ENCODE data around the gene ZC3H7A.
A peak's percentile ranks its signal among the peaks of the same experiment; 100 is the strongest.
"Not testable (repeated sequence)": the region's sequence is repeated elsewhere in the genome, so short reads cannot be mapped to it uniquely, and the experiment has no call there.

Gene ZC3H7A, protein sequence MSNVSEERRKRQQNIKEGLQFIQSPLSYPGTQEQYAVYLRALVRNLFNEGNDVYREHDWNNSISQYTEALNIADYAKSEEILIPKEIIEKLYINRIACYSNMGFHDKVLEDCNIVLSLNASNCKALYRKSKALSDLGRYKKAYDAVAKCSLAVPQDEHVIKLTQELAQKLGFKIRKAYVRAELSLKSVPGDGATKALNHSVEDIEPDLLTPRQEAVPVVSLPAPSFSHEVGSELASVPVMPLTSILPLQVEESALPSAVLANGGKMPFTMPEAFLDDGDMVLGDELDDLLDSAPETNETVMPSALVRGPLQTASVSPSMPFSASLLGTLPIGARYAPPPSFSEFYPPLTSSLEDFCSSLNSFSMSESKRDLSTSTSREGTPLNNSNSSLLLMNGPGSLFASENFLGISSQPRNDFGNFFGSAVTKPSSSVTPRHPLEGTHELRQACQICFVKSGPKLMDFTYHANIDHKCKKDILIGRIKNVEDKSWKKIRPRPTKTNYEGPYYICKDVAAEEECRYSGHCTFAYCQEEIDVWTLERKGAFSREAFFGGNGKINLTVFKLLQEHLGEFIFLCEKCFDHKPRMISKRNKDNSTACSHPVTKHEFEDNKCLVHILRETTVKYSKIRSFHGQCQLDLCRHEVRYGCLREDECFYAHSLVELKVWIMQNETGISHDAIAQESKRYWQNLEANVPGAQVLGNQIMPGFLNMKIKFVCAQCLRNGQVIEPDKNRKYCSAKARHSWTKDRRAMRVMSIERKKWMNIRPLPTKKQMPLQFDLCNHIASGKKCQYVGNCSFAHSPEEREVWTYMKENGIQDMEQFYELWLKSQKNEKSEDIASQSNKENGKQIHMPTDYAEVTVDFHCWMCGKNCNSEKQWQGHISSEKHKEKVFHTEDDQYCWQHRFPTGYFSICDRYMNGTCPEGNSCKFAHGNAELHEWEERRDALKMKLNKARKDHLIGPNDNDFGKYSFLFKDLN

DNA sequence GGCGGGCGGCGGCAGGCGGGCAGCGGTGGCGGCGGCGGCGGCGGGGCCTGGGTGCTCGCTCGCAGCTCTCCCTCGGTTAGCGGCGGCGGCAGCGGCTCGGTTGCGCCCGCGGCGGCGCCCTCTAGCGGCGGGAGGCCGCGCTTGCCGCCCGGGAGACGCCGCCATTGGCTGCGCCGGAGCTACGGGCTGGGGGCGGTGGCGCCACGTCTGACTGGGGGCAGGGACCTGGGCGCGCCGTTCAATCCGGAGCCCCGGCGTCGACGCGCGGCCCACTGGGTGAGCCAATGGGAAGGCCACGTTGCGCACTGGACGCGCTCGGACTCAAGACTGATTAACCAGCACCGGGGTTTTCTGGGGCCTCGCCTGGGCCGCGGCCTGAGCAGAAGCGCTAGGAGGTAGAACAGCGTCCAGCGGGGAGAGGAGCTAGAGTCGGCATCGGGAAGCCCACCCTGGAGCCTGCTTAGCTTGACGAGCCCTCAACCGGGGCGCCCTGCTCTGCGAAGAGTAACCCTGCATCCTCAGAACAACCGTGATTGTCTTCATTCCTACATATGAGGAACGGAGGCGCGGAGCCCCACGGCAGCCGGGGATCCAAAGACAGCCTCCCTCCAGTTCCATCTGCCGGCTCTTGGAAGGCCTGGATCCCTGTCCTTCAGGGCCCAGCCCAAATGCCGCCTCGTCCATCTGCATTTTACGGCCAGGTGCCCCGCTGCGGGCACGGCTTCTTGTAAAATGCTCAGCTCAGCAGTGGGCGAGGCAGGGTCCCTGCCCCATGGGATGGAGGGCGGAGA lies at the start of gene ZC3H7A:
ZC3H7A (minus strand) TSS at position 93 of the 791 bp plus-strand sequence. CDS start 14,904 bp downstream, outside the sequence.
- peak; percentile 98 for DNase-seq (ENCODE audit: low spot score)

DNA sequence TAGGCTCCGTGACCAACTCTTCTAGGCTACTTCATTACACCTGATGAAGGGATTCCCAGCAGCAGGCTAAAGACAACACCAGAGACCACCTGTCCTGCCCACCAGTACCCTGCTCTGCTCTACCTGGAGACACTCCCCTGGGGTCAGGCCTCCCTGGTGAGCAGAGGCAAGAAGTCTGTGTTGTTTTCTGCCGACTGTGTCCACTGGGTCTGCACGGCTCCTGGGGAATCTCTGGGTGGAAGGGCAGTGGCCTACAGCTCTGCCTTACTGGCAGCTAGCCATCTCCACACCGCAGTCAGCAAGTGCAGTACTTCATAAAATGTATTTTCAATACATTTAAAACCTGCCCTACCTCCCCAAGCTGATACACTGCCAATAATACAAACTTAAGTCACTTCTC lies 47.4 kb upstream of the ZC3H7A start:
- DNase-seq (ENCODE audit: low spot score), result no peak

DNA sequence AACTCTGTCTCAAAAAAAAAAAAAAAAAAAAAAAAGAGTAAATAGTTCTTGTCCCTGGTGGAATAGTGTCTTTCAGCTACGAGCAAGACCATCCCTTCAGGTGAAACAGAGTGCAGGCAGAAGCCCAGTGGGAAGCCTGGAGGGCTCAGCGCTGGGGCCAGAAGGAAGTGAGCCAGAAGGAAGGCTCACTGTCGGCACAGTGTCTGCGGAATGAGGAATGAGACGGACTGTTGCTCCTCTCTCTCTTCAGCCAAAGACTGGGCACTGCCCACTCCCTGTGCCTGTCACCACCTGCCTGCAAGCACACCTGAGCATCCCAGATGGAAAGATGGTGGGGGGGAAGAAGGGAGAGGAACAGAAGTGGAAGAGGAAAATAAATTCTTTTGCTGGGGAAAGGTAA lies 46.8 kb upstream of the ZC3H7A start:
- no peak for DNase-seq (ENCODE audit: low spot score)

DNA sequence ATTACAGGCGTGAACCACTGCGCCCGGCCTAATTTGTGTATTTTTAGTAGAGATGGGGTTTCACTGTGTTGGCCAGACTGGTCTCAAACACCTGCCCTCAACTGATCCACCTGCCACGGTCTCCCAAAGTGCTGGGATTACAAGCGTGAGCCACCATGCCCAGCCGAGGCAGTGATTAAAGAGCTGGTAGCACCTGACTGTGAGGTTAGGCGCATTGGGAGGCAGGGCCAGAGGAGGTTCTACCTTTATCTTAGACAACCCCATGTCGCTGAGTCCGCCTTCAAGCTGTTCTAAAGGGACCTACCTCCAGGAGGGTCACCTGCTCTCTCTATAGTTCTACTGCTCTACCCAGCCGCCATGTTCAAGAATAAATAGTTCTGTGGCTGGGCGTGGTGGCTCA lies 46.1 kb upstream of the ZC3H7A start:
- DNase-seq (ENCODE audit: low spot score), result no peak

DNA sequence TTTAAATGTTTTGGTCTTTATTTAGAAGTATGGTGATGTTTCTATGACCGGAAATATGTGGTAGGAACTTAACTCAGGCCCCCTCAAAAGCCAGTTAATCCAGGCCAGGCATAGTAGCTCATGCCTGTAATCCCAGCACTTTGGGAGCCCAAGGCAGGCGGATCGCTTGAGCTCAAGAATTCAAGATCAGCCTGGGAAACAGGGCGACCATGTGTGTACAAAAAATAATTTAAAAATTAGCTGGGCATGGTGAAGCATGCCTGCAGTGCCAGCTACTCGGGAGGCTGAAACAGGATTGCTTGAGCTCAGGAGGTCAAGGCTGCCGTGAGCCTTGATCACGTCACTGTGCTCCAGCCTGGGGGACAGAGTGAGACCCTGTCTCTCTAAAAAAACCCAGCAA lies 44.0 kb upstream of the ZC3H7A start:
- DNase-seq (ENCODE audit: low spot score), result no peak

DNA sequence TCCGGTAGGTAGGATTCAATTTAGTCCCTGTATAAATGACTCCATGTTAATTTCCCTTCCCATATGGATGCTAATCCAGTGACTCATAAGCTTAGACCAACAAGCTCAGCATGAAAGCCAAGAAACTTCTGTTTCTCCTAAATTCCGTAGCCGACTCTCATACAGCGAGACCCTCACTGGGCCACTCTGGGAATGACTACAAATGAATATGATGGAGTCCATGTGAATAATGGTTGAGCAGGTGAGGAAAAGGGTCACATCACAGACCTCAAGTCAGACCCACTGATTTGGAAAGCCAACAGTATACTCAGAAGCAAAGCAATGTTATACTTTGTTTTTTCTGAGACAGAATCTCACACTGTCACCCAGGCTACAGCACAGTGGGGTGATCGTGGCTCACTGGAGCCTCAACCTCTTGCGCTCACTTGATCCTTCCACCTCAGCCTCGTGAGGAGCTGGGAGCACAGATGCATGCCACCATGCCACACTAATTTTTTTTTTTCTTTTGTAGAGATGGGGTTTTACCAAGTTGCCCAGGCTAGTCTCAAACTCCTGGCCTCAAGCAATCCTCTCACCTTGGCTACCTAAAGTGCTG lies 39.7 kb upstream of the ZC3H7A start:
- peak; percentile 74 for DNase-seq (ENCODE audit: low spot score)

DNA sequence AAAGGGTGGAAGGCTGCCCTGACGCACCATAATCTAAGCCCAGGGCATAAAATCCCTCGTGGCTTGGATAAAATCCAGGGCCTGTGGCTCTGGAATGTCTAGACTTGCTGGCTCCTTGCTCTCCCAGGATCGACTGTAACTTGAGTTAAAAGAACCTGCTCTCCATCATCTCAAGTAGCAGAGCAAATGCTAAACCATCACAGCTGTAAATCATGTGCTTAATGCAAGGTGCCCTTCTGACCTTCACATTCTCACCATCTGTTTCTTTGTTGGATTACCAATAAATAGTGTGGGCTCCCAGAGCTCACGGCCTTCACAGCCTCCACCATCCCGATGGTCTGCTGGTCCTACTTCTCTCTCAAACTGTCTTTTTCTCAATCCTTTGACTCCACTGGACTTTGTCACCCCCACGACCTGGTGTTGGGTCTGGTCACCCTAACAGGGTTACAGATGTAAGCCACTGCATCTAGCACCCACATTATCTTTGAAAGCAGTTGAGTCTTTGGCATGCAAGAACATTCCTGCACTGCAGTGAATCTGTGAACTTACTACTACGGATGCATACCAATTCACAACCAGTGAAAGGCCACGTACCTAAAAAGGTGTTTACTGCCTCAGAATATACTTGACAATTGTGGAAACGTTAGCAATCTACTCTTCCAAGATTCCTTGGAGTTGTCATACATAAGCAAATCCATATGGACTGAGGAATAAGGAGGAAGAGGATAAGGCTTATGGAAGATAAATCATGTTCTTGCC lies 39.0 kb upstream of the ZC3H7A start:
- DNase-seq (ENCODE audit: low spot score), result no peak

DNA sequence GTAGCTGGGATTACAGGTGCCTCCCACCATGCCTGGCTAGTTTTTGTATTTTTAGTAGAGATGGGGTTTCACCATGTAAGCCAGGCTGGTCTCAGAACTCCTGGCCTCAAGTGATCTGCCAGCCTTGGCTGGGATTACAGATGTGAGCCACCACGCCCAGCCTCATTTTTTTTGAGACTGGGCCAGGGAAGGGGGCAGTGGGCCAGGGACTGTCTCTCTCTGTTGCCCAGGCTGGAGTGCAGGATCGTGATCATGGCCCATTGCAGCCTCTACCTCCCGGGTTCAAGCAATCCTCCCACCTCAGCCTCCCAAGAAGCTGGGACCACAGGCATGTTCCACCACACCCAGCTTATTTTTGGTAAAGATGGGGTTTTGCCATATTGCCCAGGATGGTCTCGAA lies 38.3 kb upstream of the ZC3H7A start:
- no peak for DNase-seq (ENCODE audit: low spot score)

DNA sequence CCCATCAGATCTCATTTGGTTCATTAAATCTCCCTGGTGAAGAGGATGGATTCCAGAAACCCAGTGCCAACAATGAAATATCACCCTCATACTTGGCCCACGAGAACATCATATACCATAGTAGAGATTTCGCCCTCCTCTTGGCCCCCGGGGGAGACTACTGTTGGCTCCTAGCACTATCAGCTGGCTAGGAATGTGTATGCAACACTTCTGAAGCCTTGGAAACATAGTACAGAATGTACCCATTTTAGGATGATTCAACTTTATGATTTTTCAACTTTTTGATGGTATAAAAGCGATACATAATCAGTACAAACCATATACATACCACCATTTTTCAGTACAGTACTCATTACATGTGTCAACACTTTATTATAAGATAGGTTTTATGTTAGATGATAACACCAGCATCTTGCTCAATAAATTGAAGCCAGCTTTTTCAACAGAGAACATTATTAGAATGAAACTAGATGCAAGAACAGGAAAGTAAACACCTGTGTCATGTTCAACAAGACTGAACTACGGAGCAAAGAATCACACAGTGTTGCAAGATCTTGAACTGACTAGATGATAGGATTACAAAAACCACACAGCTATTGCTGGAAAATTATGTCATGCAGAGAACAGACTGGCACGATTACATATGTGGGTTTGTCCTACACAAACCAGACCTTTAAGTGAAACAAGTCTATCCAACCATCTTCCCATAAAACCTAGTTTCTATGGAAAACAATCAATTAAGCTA lies 37.1 kb upstream of the ZC3H7A start:
- DNase-seq (ENCODE audit: low spot score), result peak; percentile 72

DNA sequence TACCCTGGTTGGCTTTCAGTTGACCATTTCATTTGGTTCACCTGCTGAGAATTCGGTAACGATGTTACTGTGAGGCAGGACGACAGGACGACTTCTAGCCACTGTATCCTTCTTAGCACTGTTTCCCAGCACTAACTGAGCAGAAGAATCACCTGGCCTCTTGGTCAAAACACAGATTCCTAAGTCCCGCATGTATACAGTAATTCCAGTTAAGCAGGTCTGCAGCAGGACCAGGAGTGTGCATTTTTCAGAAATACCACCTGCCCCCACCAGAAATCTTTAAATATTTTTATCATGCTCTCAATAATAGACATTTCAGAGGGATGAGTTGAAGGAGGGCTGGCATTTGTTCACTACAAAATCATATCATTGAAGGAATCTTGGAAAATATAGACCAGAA lies 31.6 kb upstream of the ZC3H7A start:
- no peak for DNase-seq (ENCODE audit: low spot score)

DNA sequence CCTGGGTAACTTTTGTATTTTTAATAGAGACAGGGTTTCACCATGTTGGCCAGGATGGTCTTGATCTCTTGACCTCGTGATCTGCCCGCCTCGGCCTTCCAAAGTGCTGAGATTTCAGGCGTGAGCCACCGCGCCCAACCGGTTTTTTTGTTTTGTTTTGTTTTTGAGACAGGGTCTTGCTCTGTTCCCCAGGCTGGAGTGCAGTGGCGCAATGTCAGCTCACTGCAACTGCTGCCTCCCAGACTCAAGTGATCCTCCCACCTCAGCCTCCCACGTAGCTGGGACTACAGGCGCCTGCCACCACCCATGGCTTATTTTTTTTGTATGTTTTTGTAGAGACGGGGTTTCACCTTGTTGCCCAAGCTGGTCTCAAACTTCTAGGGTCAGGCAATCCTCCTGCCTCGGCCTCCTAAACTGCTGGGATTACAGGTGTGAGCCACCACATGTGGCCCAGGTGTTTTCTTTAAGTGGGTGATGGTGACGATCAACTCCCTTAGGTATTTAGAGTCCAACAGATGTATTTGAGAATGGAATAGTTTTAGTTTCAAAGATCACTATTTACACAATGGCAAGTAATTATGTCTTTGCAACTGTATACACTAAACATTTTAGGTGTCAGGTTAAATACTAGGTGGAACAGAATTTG lies 28.6 kb upstream of the ZC3H7A start:
- DNase-seq (ENCODE audit: low spot score), result not testable (repeated sequence)

DNA sequence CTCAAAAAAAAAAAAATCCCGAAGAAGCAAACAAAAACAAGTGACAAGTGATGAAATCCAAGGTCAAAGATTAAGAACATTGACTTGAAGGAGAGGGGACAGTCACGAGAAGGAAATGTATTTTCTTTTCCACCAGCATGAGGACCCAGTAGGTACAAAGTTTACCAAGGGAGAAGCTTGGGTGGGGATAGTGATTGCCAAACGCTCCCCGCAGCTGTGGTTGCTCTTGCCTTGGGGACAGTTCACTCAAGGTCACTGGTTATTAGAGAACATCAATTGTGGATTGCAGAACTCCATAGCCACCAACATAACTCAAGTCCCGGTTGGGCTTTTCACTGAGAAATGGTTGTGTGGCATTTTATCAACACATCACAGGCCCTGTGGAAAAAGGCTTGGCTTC lies 27.3 kb upstream of the ZC3H7A start:
- DNase-seq (ENCODE audit: low spot score), result peak; percentile 54

DNA sequence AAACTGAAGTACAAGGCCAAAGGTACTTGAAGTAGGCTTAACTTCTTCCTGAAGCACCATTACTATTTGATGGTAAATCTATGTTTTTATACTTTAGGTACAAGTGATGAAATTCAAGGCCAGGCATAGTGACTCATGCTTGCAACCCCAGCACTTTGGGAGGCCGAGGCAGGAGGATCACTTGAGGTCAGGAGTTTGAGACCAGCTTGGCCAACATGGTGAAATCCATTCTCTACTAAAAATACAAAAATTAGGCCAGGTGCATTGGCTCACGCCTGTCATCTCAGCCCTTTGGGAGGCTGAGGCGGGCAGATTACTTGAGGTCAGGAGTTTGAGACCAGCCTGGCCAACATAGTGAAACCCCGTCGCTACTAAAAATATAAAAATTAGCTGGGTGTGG lies 26.6 kb upstream of the ZC3H7A start:
- not testable (repeated sequence) for DNase-seq (ENCODE audit: low spot score)

DNA sequence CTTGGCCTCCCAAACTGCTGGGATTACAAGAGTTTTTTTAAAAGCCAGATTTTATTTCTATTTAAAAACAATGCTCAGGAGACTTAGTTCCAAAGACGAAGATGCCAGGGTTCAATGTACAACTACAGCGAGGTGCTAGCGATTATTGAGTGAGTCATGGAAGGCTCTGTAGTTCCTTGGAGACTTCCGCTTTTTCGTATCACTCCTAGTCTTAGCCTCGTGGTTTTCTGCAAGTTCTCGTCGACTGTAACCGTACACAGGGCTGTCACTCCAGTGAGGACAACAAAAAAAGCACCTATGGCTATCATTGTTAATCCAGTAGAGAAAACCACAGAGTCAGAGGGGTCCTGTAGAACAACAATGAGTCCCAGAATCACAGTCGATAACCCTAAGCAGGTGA lies 22.7 kb upstream of the ZC3H7A start:
- DNase-seq (ENCODE audit: low spot score), result no peak

DNA sequence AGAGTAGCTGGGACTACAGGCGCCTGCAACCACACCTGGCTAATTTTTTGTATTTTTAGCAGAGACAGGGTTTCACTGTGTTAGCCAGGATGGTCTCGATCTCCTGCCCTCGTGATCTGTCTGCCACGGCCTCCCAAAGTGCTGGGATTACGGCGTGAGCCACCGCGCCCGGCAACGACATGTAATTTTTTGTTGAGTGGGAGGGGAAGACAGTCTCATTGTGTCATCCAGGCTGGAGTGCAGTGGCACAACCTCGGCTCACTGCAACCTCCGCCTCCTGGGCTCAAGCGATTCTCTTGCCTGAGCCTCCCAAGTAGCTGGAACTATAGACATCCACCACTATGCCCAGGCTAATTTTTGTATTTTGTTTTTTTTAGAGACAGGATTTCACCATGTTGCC lies 21.9 kb upstream of the ZC3H7A start:
- not testable (repeated sequence) for DNase-seq (ENCODE audit: low spot score)

DNA sequence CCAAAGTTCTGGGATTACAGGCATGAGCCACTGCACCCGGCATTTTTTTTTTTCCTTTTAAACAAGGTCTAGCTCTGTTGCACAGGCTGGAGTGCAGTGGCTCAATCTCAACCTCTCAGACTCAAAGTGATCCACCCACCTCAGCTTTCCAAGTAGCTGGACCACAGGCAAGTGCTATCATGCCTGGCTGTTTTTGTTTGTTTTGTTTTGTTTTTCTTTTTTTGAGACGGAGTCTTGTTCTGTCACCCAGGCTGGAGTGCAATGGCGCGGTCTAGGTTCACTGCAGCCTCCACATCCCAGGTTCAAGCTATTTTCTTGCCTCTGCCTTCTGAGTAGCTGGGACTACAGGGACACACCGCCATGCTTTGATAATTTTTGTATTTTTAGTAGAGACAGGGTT lies 19.1 kb upstream of the ZC3H7A start:
- no peak for DNase-seq (ENCODE audit: low spot score)

DNA sequence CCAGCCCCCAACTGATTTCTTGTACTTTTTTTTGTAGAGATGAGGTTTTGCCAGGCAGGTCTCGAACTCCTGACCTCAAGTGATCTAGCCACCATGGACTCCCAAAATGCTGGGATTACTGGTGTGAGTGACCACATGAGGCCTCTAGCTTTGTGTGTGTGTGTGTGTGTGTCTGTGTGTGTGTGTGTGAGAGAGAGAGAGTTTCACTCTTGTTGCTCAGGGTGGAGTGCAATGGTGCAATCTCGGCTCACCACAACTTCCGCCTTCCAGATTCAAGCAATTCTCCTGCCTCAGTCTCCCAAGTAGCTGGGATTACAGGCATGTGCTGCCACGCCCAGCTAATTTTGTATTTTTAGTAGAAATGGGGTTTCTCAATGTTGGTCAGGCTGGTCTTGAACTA lies 17.7 kb upstream of the ZC3H7A start:
- not testable (repeated sequence) for DNase-seq (ENCODE audit: low spot score)

DNA sequence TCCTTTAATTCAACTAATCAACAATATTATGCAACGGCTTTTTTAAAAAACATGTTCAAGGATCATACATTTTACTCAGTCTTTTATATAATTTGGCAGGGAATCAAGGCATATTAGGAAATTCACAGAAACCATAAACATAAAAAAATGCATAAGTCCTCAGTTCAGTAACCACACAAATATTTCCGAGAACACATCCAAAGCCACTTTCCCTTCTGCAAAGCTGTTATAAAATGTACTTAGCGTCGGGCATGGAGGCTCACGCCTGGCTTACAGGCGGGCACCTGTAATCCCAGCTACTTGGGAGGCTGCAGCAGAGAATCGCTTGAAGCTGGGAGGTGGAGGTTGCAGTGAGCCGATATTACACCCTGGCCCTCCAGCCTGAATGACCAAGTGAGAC lies 9.7 kb upstream of the ZC3H7A start:
- no peak for DNase-seq (ENCODE audit: low spot score)

DNA sequence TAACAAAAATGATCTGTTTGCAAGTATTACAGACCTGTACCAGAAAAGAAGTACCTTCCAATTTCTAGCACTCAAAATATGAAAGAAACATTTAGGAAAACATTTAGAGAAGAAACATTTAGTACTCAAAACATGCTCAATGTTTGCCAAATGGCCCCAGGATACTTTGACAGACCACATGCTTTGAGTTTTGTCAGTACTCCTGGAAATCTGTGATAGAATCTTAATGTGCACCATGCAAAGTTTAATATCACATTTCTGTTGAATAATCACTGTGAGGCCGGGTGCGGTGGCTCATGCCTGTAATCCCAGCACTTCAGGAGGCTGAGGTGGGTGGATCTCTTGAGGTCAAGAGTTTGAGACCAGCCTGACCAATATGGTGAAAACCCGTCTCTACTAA lies 8.5 kb upstream of the ZC3H7A start:
- no peak for DNase-seq (ENCODE audit: low spot score)

Measured in AG20443 (cell line).